IPS DF 19.7 (cell line): ENCODE measurements around the gene EIF4G3.
"Not testable (repeated sequence)": the region's sequence is repeated elsewhere in the genome, so short reads cannot be mapped to it uniquely, and the experiment has no call there.

Source experiments
- DNase-seq: peaks from one replicate; pipeline ENCODE4 v3.0.0-alpha.2; 2013; ENCODE audit warnings: low read depth, low spot score

The EIF4G3 gene

GRCh38 chr1:20948101-20948500, 228.6 kb downstream of the EIF4G3 start:
- DNase-seq: no peak

GRCh38 chr1:20947409-20947808, 229.3 kb downstream of the EIF4G3 start:
- no peak for DNase-seq

- no peak for DNase-seq
Measured at GRCh38 chr1:20936621-20937020, 240.1 kb downstream of the EIF4G3 start.

GRCh38 chr1:20936216-20936615, 240.5 kb downstream of the EIF4G3 start:
- DNase-seq: no peak

GRCh38 chr1:20935717-20936116, 241.0 kb downstream of the EIF4G3 start:
- DNase-seq: no peak

GRCh38 chr1:20932437-20932977, 244.2 kb downstream of the EIF4G3 start:
- DNase-seq: no peak

GRCh38 chr1:20931930-20932436, 244.7 kb downstream of the EIF4G3 start:
- no peak for DNase-seq

GRCh38 chr1:20930427-20930826, 246.3 kb downstream of the EIF4G3 start:
- DNase-seq: no peak

GRCh38 chr1:20928146-20928545, 248.6 kb downstream of the EIF4G3 start:
- no peak for DNase-seq

- DNase-seq: no peak
Measured at GRCh38 chr1:20921285-20921684, 255.4 kb downstream of the EIF4G3 start.

GRCh38 chr1:20913242-20913641, 263.5 kb downstream of the EIF4G3 start:
- no peak for DNase-seq

GRCh38 chr1:20907526-20907925, 269.2 kb downstream of the EIF4G3 start:
- not testable (repeated sequence) for DNase-seq

- DNase-seq: no peak
Measured at GRCh38 chr1:20903437-20903836, 273.3 kb downstream of the EIF4G3 start.

GRCh38 chr1:20900056-20900455, 276.6 kb downstream of the EIF4G3 start:
- no peak for DNase-seq

- no peak for DNase-seq
Measured at GRCh38 chr1:20899154-20899972, 277.3 kb downstream of the EIF4G3 start.

- no peak for DNase-seq
Measured at GRCh38 chr1:20896826-20897225, 279.9 kb downstream of the EIF4G3 start.

GRCh38 chr1:20893931-20894330, 282.8 kb downstream of the EIF4G3 start:
- DNase-seq: no peak

GRCh38 chr1:20891091-20891490, 285.6 kb downstream of the EIF4G3 start:
- no peak for DNase-seq

GRCh38 chr1:20887246-20887645, 289.5 kb downstream of the EIF4G3 start:
- no peak for DNase-seq

GRCh38 chr1:20885121-20885520, 291.6 kb downstream of the EIF4G3 start:
- no peak for DNase-seq

- no peak for DNase-seq
Measured at GRCh38 chr1:20884513-20884912, 292.2 kb downstream of the EIF4G3 start.

GRCh38 chr1:20883766-20884165, 292.9 kb downstream of the EIF4G3 start:
- DNase-seq: no peak

- no peak for DNase-seq
Measured at GRCh38 chr1:20882837-20883236, 293.9 kb downstream of the EIF4G3 start.
